Activated T-cell treated with anti-CD3 and anti-CD28 coated beads, Interleukin-2, amount 50 U/mL, for 72 hours (primary cell): ENCODE measurements around the gene UBD. TPM values are rescaled to one million over a fixed set of nuclear protein-coding genes. Genes with fewer than 3 reads are reported as not detected.

Experiments
- ATAC-seq, 2 donors: fragments of 150-1000 bp; cut with Tn5 transposase; replicated peaks in 1 of 2; 2 replicates each; pipeline ENCODE4 v1.10.0; 2021; ENCODE audit warnings: moderate library complexity in 2 of 2, mild to moderate bottlenecking in 1 of 2
- DNase-seq, 2 donors: peaks; one replicate each; pipeline ENCODE4 v3.0.0; 2021 to 2022; ENCODE audit warnings: mixed read lengths in 1 of 2
- H3K27ac Mint-ChIP-seq: one replicate; pipeline ENCODE4 v1.8.0; 2022; ENCODE audit warnings: mild to moderate bottlenecking, moderate library complexity, mixed read lengths
- H3K27me3 Mint-ChIP-seq: one replicate; pipeline ENCODE4 v1.8.0; 2022; ENCODE audit warnings: low read depth, mixed read lengths
- H3K36me3 Mint-ChIP-seq, 2 donors: one replicate each; pipeline ENCODE4 v1.8.0; 2022; ENCODE audit warnings: mixed read lengths in 2 of 2, mild to moderate bottlenecking in 1 of 2; ENCODE audit not compliant: insufficient read depth in 2 of 2
- H3K4me1 Mint-ChIP-seq: one replicate; pipeline ENCODE4 v1.8.0; 2022; ENCODE audit warnings: low read depth, mixed read lengths
- H3K4me3 Mint-ChIP-seq, 2 donors: one replicate each; pipeline ENCODE4 v1.8.0; 2022; ENCODE audit warnings: mild to moderate bottlenecking in 2 of 2, mixed read lengths in 2 of 2, moderate library complexity in 2 of 2
- H3K9me3 Mint-ChIP-seq, 2 donors: one replicate each; pipeline ENCODE4 v1.8.0; 2022; ENCODE audit warnings: mixed read lengths in 2 of 2
- total RNA-seq, 2 donors: library from RNA; stranded (reverse); gene quantifications; one replicate each; pipeline ENCODE4 v1.2.3, GENCODE V29; 2022

UBD gene
- total RNA-seq, 2 donors from 2014 or later, result 1.3 to 2.1 TPM

DNA sequence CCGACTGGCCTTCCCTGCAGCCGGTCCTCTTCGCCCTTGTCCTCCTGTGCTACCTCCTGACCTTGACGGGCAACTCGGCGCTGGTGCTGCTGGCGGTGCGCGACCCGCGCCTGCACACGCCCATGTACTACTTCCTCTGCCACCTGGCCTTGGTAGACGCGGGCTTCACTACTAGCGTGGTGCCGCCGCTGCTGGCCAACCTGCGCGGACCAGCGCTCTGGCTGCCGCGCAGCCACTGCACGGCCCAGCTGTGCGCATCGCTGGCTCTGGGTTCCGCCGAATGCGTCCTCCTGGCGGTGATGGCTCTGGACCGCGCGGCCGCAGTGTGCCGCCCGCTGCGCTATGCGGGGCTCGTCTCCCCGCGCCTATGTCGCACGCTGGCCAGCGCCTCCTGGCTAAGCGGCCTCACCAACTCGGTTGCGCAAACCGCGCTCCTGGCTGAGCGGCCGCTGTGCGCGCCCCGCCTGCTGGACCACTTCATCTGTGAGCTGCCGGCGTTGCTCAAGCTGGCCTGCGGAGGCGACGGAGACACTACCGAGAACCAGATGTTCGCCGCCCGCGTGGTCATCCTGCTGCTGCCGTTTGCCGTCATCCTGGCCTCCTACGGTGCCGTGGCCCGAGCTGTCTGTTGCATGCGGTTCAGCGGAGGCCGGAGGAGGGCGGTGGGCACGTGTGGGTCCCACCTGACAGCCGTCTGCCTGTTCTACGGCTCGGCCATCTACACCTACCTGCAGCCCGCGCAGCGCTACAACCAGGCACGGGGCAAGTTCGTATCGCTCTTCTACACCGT, 6.1 kb downstream of the UBD start:
- Mint-ChIP-seq H3K4me1 (peaks cover 22% of the 10 kb centered on the region), H3K9me3 (no peaks in the 10 kb centered on the region), H3K4me3 (peak overlapping the region; percentile 77 to 78), H3K27ac (no peak overlapping the region), H3K36me3 (no peaks in the 10 kb centered on the region), H3K27me3 (peaks cover 77% of the 10 kb centered on the region)
- ATAC-seq, result peak; percentile 70 to 73
- peak; percentile 30 to 35 for DNase-seq

DNA sequence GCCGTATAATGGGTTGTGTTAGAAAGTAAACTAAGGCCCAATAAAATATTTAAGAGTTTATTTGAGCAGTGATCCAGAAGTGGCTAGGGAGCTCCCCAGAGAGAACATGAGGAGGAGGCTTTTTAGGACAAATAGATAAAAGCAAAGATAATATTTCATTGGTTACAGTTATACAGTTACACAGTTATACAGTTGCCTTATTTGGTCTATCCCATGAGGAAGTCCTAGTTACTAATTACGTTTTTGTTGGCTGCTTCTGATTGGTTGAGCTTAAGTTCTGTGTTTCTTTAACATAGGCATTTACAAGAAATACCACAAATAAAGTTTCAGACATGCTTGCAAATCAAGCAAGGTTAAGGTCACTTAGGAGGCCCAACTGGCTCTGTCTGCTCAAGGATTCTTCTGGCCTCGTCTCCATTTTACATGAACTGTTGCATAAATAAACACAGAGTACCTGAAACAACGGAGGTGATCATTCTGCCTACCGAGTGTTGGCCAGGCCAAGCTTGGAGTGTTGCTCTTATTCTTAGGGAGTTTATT, 7.0 kb downstream of the UBD start:
- DNase-seq, result peak in 1 of 2 donors; percentile 15
- H3K36me3 Mint-ChIP-seq, result no peaks in the 10 kb centered on the region
- peaks cover 86% of the 10 kb centered on the region for H3K27me3 Mint-ChIP-seq
- H3K27ac Mint-ChIP-seq, result no peak overlapping the region
- peak; percentile 52 to 57 for ATAC-seq
- H3K4me3 Mint-ChIP-seq, result peak overlapping the region; percentile 77 to 78
- H3K4me1 Mint-ChIP-seq, result peaks cover 29% of the 10 kb centered on the region
- H3K9me3 Mint-ChIP-seq, result no peaks in the 10 kb centered on the region

DNA sequence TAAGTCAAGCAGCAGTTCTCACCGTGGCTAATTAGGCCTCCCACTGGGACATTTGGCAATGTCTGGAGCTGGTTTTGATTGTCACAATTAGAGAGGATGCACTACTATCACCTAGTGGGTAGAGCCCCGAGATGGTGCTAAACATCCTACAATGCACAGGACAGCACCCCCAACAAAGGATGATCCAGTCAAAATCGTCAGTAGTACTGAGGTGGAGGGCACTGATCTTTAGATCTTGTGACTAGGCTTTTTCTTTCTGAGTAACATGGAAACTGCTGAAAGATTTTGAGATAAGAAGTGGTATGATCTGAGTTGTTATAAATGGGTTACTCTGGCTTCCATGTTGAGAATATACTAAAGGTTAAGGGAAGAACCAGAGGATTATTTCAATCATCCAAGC, 12.0 kb downstream of the UBD start:
- peaks cover 15% of the 10 kb centered on the region for H3K4me1 Mint-ChIP-seq
- peak; percentile 39 to 42 for DNase-seq
- H3K9me3 Mint-ChIP-seq, result no peaks in the 10 kb centered on the region
- ATAC-seq, result peak; percentile 95 to 97
- peaks cover 70% of the 10 kb centered on the region for H3K27me3 Mint-ChIP-seq
- H3K36me3 Mint-ChIP-seq, result no peaks in the 10 kb centered on the region
- H3K27ac Mint-ChIP-seq, result no peak overlapping the region
- H3K4me3 Mint-ChIP-seq, result no peak overlapping the region

DNA sequence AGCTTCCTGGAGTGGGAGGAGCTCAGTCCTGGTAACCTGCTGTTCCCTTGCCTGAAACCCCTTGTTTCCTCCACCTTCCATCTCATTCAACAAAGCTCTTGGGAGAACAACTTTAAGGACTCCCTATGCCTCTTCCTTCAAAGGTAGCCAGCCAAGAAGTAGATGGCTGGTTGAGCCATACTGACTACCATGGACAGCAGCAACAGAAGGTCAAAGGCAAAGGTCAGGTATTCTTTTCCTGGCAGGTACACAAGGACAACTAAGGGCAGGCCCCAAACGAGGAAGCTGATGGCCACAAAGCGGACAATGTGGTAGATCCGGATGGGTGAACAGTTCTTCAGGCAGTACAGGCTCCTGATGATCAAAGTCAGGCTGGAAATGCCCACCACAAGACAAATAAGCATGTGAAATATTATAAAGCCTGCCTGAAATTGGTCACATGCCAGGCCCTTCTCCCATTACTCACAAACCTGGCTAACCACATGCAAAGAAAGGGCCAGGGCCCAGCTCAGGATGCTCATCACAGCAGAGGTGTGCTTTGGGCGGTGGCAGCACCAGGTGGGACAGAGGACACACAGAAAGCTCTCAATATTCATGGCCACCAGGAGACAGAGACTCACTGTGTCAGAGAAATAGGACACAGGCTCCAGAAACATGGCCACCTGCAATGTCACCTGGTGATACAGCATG, 21.7 kb downstream of the UBD start:
- no peak overlapping the region for H3K4me3 Mint-ChIP-seq
- peaks cover 30% of the 10 kb centered on the region for H3K27me3 Mint-ChIP-seq

DNA sequence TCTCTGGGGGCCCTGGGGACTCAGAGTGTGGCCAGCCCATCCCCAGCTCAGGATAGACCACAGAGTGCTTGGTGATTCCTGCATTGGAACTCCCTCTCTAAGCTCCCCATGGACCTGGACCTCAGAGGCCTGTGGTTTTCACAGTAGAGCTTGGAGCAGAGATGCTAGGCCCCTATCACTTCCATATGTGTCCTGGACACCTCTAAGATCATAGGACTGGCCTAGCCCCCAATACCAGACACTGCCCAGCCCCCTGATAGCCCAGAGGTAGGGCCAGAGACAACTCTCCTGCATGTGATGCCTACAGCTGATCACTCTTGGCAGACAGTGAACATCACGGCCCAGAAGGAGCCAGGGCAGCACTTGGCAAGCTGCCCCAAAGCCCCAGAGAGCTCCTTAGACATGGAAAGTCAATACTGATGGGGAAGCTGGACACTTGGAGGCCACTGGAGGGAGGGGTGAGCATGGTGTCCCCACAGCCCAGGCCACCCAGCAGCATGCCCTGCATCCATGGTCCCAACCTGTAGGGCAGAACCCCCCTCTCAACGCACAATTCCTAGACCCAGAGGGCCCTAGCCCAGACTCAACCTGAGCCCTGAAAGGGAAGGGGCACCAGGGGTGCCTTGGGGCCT, 27.1 kb downstream of the UBD start:
- no peak overlapping the region for H3K4me3 Mint-ChIP-seq
- no peaks in the 10 kb centered on the region for H3K9me3 Mint-ChIP-seq
- H3K36me3 Mint-ChIP-seq, result no peaks in the 10 kb centered on the region
- DNase-seq (no peak), ATAC-seq (no peak)
- H3K27me3 Mint-ChIP-seq, result no peaks in the 10 kb centered on the region
- no peak overlapping the region for H3K27ac Mint-ChIP-seq
- H3K4me1 Mint-ChIP-seq, result no peaks in the 10 kb centered on the region

More for the DNA sequence above, 21.7 kb downstream of the UBD start:
- no peak overlapping the region for H3K27ac Mint-ChIP-seq
- no peaks in the 10 kb centered on the region for H3K36me3 Mint-ChIP-seq
- no peak for DNase-seq
- no peaks in the 10 kb centered on the region for H3K4me1 Mint-ChIP-seq
- H3K9me3 Mint-ChIP-seq, result no peaks in the 10 kb centered on the region
- ATAC-seq, result no peak

DNA sequence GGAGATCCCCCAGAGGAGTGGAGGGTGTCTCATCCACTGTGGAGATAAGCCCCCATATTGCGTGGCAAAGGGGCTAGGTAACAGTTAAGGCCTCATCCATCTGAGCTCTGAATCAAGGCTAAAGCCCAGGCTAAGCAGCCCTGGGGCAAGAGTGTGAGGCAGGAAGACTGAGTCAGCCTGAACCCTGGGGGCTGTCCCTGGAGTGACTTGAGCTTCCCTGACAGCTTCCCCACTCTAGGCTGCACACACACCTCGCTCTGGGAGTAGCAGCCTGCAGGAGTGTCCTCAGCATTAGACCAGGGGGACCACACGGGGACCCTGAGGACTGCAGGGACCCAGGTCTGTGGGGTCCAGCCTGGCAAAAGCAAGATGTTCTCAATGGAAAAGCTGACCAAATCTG, 27.9 kb downstream of the UBD start:
- H3K4me1 Mint-ChIP-seq, result no peaks in the 10 kb centered on the region
- no peak overlapping the region for H3K4me3 Mint-ChIP-seq
- no peak overlapping the region for H3K27ac Mint-ChIP-seq
- DNase-seq (peak; percentile 29 to 33), ATAC-seq (peak; percentile 82 to 86)
- H3K36me3 Mint-ChIP-seq, result no peaks in the 10 kb centered on the region
- peaks cover 4% of the 10 kb centered on the region for H3K27me3 Mint-ChIP-seq
- H3K9me3 Mint-ChIP-seq, result no peaks in the 10 kb centered on the region

DNA sequence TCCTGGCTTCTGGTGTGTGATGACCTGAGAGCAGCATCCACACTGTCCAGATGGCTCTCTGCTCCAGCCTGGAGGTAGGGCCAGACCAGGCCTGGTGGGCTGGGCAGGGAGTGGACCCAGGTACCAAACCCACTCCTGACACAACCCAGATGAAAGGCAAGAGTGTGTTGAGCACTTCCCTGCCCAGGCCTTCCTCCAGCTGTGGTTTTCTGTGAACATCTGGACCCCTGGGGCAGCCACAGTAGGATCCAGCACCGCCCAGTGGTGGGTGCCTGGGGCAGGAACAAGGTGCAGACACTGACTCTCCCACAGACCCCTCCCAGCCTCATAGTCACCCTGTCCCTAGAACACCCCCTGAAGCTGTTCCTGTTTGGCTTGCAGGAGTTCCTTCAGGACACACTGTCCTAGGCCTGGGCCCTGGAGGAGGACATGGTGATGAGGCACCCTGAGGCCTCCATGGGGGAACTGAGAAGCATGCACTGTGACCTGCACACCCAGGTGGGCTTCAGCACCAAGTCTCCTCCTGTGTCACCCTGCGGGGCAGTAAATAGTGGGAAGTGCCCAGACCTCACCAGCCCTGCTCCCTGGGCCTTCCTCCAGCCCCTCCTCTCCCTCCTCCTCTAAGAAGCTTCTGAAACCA, 28.7 kb downstream of the UBD start:
- no peaks in the 10 kb centered on the region for H3K9me3 Mint-ChIP-seq
- peaks cover 13% of the 10 kb centered on the region for H3K27me3 Mint-ChIP-seq
- H3K36me3 Mint-ChIP-seq, result no peaks in the 10 kb centered on the region
- no peaks in the 10 kb centered on the region for H3K4me1 Mint-ChIP-seq
- H3K27ac Mint-ChIP-seq, result no peak overlapping the region
- DNase-seq, result no peak
- H3K4me3 Mint-ChIP-seq, result no peak overlapping the region
- no peak for ATAC-seq

DNA sequence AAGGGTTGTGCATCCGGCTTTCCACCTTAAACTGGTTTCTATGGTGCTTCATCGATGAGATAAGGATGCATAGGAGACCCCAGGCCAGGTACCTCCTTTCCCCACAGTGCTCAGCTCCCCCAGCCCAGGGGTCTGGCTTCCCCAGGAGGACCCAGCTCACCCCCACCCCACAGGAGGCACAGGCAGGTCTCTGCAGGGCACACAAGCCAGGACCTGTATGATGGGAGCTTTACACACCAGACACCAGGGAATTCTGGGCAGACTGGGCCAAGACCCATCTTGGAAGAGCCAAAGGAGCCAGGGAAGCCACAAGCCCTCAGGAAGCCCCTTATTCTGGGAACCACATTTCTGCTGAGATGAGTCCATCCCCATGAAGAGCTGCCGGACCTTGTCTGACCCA, 29.6 kb downstream of the UBD start:
- DNase-seq, result no peak
- ATAC-seq, result no peak
- Mint-ChIP-seq H3K4me1 (no peaks in the 10 kb centered on the region), H3K27me3 (peaks cover 19% of the 10 kb centered on the region), H3K4me3 (no peak overlapping the region), H3K27ac (no peak overlapping the region), H3K36me3 (no peaks in the 10 kb centered on the region), H3K9me3 (no peaks in the 10 kb centered on the region)

DNA sequence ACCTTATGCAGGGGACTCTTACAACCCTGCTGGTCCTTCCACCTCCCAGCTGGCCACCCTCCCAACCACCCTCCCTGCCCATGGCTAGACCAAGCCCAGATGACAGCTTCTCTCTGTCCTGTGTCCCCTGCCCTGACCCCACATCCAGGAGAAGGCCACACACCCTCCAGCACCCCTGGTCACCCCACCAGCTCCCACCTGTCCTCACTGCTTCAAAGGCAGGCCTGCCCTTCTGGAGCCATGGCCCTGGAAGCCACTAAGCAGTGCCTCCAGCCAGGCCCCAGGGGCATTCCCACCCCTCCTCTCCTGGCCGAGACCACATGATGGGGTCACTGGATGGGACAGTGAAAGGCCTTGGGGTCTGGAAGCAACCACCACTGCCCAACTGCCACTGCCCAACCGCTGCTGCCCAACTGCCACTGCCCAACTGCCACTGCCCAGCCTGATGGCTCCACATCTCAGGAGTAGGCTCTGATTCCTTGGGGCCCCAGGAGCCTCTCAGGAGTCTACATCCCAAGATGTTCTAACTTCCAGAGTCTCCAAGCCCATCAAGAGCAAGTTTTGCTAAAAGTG, 30.5 kb downstream of the UBD start:
- H3K4me1 Mint-ChIP-seq, result no peaks in the 10 kb centered on the region
- no peaks in the 10 kb centered on the region for H3K9me3 Mint-ChIP-seq
- ATAC-seq (no peak), DNase-seq (no peak)
- H3K27ac Mint-ChIP-seq, result no peak overlapping the region
- H3K4me3 Mint-ChIP-seq, result no peak overlapping the region
- no peaks in the 10 kb centered on the region for H3K36me3 Mint-ChIP-seq
- H3K27me3 Mint-ChIP-seq, result peaks cover 25% of the 10 kb centered on the region

DNA sequence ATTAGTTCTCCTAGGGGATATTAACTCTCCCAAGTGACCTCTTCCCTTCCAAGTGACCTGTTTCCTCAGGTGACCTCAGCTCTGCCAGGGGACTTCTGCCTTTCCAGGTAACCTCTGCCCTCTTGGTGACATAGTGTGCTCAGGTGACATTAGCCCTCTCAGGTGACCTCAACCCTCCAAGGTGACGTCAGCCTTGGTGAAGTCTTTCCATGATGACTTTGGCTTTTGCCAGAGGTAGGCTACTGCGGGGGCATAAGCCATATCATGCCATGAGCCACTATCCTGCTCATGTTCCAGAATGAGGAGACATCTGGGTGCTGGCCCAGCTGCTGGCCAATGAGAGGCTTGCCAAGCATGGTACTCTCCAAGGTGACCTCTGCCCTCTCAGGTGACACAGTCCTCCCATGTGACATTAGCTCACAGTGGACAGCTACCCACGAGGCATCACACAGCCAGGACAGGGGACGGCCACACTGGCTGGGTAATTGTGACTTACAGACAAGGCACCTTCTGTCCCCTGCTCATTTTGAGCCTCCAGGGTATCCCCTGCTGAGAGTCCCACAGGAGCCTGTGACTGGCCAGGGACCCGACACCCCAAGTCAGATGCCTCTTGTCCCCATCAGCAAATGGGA, 31.1 kb downstream of the UBD start:
- ATAC-seq, result no peak
- Mint-ChIP-seq H3K4me3 (no peak overlapping the region), H3K27me3 (peaks cover 27% of the 10 kb centered on the region), H3K36me3 (no peaks in the 10 kb centered on the region), H3K9me3 (no peaks in the 10 kb centered on the region), H3K4me1 (no peaks in the 10 kb centered on the region), H3K27ac (no peak overlapping the region)
- DNase-seq, result no peak

DNA sequence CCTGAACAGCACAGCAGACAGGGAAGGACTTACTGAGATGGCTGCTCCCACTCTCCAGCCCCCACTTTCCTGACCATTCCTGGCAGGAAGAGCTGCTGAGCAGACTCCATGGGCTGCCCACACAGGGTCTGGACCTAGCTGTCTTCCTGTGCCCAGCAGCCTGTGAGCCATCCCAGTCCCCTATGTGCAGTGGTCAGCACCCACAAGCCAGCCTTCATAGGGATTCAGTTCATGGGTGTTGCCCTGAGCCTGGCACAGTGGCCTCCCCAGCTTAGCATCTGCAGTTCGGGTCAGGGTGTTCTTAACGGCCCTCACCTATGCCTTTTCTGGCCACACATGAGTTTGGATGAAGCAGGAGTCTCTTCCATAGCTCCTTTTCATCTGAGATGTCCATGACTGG, 32.0 kb downstream of the UBD start:
- no peaks in the 10 kb centered on the region for H3K9me3 Mint-ChIP-seq
- peaks cover 35% of the 10 kb centered on the region for H3K27me3 Mint-ChIP-seq
- no peak overlapping the region for H3K27ac Mint-ChIP-seq
- H3K4me3 Mint-ChIP-seq, result no peak overlapping the region
- DNase-seq (no peak), ATAC-seq (no peak)
- no peaks in the 10 kb centered on the region for H3K4me1 Mint-ChIP-seq
- no peaks in the 10 kb centered on the region for H3K36me3 Mint-ChIP-seq

DNA sequence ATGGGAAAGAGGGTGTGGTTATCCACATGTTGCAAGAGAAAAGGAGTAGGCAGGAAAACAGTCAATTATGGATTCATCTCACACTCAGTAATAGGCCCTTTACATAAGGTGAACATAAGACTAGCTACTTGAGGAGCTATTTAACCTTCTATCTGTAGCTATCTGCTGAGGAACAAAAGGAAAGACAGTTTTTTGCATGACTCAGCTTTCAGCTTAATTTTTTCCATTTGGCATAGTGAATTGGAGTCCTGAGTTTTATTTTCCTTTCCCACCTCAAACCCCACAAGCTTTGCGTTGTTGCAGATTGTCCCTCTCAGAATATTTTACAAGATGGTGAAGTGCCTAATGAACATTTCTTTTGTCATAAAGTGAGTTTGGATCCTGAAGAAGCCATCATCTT, 32.4 kb downstream of the UBD start:
- Mint-ChIP-seq H3K27ac (no peak overlapping the region), H3K4me1 (no peaks in the 10 kb centered on the region), H3K27me3 (peaks cover 36% of the 10 kb centered on the region), H3K4me3 (no peak overlapping the region), H3K36me3 (no peaks in the 10 kb centered on the region), H3K9me3 (no peaks in the 10 kb centered on the region)
- no peak for DNase-seq
- no peak for ATAC-seq
